Naive B cell (primary cell): ENCODE measurements around the gene AKNAD1. TPM values are rescaled to one million over a fixed set of nuclear protein-coding genes. Genes with fewer than 3 reads are reported as not detected.
A peak's percentile ranks its signal among the peaks of the same experiment; 100 is the strongest.

ENCODE experiments used
- ATAC-seq, 2 donors: fragments of 150-1000 bp; cut with Tn5 transposase; 2 replicates each; pipeline ENCODE4 v1.10.0; 2021; ENCODE audit warnings: low read depth in 2 of 2, mild to moderate bottlenecking in 2 of 2, moderate library complexity in 2 of 2
- DNase-seq: peaks from one replicate; pipeline ENCODE4 v3.0.0; 2022
- H3K27ac Mint-ChIP-seq, 6 donors: one replicate each; pipeline ENCODE4 v1.8.0; 2020 to 2022; ENCODE audit warnings: mild to moderate bottlenecking in 6 of 6, mixed read lengths in 6 of 6, moderate library complexity in 5 of 6, inconsistent platforms in 2 of 6
- H3K27me3 Mint-ChIP-seq, 3 donors: one replicate each; pipeline ENCODE4 v1.8.0; 2021 to 2022; ENCODE audit warnings: mixed read lengths in 3 of 3, mild to moderate bottlenecking in 1 of 3
- H3K36me3 Mint-ChIP-seq, 2 donors: one replicate each; pipeline ENCODE4 v1.8.0; 2020 to 2022; ENCODE audit warnings: mixed read lengths in 2 of 2, inconsistent platforms in 1 of 2, mild to moderate bottlenecking in 1 of 2
- H3K4me1 Mint-ChIP-seq, 3 donors: one replicate each; pipeline ENCODE4 v1.8.0; 2020 to 2022; ENCODE audit warnings: mixed read lengths in 3 of 3, inconsistent platforms in 1 of 3, mild to moderate bottlenecking in 1 of 3, moderate library complexity in 1 of 3
- H3K4me3 Mint-ChIP-seq, 8 donors: one replicate each; pipeline ENCODE4 v1.8.0; 2020 to 2022; ENCODE audit warnings: mild to moderate bottlenecking in 8 of 8, mixed read lengths in 8 of 8, moderate library complexity in 8 of 8, inconsistent platforms in 2 of 8
- H3K9me3 Mint-ChIP-seq, 7 donors: one replicate each; pipeline ENCODE4 v1.8.0; 2020 to 2022; ENCODE audit warnings: mixed read lengths in 7 of 7, mild to moderate bottlenecking in 5 of 7, inconsistent platforms in 2 of 7, moderate library complexity in 1 of 7
- polyA plus RNA-seq, 6 donors: library from polyadenylated mRNA; unstranded; fragments of 300-500 nt; fragmentation: Illumina TruSeq; gene quantifications; one replicate each; pipeline ENCODE4 v1.2.3, GENCODE V29; 2021; ENCODE audit warnings: low read depth in 6 of 6

AKNAD1 gene
- polyA plus RNA-seq, 6 donors from 2014 or later: not detected

DNA sequence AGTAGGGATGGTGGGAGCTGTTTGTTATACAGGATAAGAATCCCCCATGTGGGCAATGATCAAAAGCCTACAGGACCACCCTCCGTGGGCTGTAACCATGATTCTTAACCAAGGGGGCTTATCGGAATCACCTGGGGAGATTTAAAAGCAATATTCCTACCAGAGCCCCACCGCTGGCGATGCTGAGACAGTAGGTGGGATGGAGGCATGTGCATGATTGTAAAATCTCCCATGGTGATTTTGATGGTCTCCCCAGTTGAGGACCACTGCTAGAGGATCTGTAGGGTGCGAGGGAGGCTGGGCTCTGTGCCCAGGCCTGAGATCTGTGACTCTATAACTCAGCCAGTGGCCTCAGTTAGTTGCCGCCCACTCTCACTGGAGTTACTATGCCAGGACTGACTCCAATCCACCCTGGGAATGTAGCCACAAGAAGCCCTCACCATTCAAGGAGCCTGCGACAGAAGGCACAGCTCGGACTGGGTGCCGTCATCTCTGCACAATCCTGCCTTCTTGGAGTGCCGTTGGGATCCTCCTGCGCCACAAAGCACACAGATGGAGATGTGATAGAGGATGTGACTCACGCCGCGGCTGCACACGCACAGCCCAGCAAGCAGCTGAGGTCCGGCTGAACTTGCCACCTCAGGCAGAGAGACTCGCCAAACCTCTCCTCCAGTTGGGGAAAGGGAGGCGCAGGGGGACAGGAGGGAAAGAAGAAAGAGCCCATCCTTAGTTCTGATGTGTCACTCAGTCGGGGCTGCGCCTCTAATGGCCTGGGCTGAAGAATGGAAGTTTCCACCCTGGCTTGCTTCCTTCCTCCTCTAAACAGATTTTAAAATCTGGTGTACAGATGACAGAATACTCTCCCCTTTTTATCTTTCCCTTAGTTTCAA lies 26.5 kb downstream of the AKNAD1 start:
- peaks cover 0 to 4% (median 0%) of the 10 kb centered on the region in 3 donors for H3K4me1 Mint-ChIP-seq
- DNase-seq (no peak), ATAC-seq (no peak)
- no peaks in the 10 kb centered on the region for H3K36me3 Mint-ChIP-seq
- H3K27me3 Mint-ChIP-seq: no peaks in the 10 kb centered on the region
- no peaks in the 10 kb centered on the region for H3K9me3 Mint-ChIP-seq
- no peak overlapping the region for H3K4me3 Mint-ChIP-seq
- peak overlapping the region in 2 of 6 donors; percentile 16 to 56 for H3K27ac Mint-ChIP-seq

DNA sequence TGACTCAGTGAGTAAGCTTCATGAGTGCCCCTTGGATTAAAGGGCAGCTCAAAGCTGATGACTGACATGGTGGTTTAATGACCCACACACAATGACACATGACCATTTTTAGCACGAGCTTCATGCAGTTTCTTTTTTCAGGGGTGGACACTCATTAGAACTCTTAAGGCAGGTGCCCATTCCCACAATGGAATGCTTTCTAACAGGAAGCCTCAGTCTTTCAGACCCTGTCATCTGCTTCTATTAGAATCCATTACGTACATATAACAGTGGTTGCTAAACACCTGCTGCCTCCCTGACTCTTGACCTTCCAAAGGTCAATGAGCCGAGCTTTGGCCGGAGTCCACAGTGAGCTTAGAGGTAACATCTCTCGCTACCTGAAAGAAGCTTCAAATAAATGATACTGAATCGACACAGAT lies 27.4 kb downstream of the AKNAD1 start:
- H3K27ac Mint-ChIP-seq: no peak overlapping the region
- no peak for ATAC-seq
- no peaks in the 10 kb centered on the region for H3K9me3 Mint-ChIP-seq
- H3K4me3 Mint-ChIP-seq: no peak overlapping the region
- H3K4me1 Mint-ChIP-seq: peaks cover 0 to 4% (median 0%) of the 10 kb centered on the region in 3 donors
- H3K27me3 Mint-ChIP-seq: no peaks in the 10 kb centered on the region
- DNase-seq: no peak
- no peaks in the 10 kb centered on the region for H3K36me3 Mint-ChIP-seq

GRCh38 chr1:108828074-108828961 lies 28.6 kb downstream of the AKNAD1 start:
- ATAC-seq (peak; percentile 66 to 75), DNase-seq (peak; percentile 52)
- Mint-ChIP-seq H3K9me3 (no peaks in the 10 kb centered on the region), H3K27ac (peak overlapping the region in 1 of 6 donors; percentile 12), H3K4me3 (no peak overlapping the region), H3K4me1 (peaks cover 0 to 4% (median 0%) of the 10 kb centered on the region in 3 donors), H3K27me3 (no peaks in the 10 kb centered on the region), H3K36me3 (no peaks in the 10 kb centered on the region)

DNA sequence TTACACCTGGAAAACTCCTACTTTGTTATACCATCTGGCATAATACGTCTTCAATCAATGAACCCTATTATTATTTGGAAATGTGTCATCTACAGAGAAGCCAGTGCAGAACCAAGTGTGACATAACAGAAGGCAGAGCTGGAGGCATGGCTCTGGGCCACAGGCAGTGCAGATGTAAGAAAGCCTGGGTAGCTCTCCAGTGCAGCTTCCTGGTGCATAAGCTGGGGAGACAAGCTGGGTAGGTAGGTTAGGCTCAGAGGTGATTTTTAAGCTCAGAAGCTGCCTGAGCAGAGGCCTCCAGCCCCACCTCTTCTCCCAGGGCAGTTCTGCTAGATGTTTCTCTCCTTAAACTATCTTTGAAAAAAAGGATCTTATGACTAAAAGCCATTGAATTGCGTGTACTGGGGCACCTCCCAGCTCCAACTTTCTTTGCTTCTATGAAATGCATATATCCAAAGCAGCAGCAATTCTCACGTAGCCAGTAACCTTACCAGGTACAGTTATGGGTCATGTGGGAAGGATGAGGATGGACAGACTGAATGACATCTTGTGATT lies 30.7 kb downstream of the AKNAD1 start:
- Mint-ChIP-seq H3K4me1 (no peaks in the 10 kb centered on the region), H3K27me3 (no peaks in the 10 kb centered on the region), H3K36me3 (no peaks in the 10 kb centered on the region), H3K4me3 (no peak overlapping the region), H3K27ac (peak overlapping the region in 1 of 6 donors; percentile 47), H3K9me3 (no peaks in the 10 kb centered on the region)
- ATAC-seq (no peak), DNase-seq (no peak)

- no peak for ATAC-seq
- DNase-seq: no peak
- peaks cover 0 to 3% (median 0%) of the 10 kb centered on the region in 3 donors for H3K27me3 Mint-ChIP-seq
- no peaks in the 10 kb centered on the region for H3K4me1 Mint-ChIP-seq
- no peak overlapping the region for H3K4me3 Mint-ChIP-seq
- H3K27ac Mint-ChIP-seq: no peak overlapping the region
- no peaks in the 10 kb centered on the region for H3K9me3 Mint-ChIP-seq
- no peaks in the 10 kb centered on the region for H3K36me3 Mint-ChIP-seq
Observed at GRCh38 chr1:108824051-108824450, 32.8 kb downstream of the AKNAD1 start.

GRCh38 chr1:108823632-108824031 lies 33.3 kb downstream of the AKNAD1 start:
- ATAC-seq (no peak), DNase-seq (no peak)
- H3K4me3 Mint-ChIP-seq: no peak overlapping the region
- no peak overlapping the region for H3K27ac Mint-ChIP-seq
- H3K27me3 Mint-ChIP-seq: peaks cover 0 to 3% (median 0%) of the 10 kb centered on the region in 3 donors
- H3K9me3 Mint-ChIP-seq: no peaks in the 10 kb centered on the region
- H3K36me3 Mint-ChIP-seq: no peaks in the 10 kb centered on the region
- H3K4me1 Mint-ChIP-seq: no peaks in the 10 kb centered on the region

- H3K27ac Mint-ChIP-seq: no peak overlapping the region
Observed at GRCh38 chr1:108819878-108820277, 37.0 kb downstream of the AKNAD1 start.

DNA sequence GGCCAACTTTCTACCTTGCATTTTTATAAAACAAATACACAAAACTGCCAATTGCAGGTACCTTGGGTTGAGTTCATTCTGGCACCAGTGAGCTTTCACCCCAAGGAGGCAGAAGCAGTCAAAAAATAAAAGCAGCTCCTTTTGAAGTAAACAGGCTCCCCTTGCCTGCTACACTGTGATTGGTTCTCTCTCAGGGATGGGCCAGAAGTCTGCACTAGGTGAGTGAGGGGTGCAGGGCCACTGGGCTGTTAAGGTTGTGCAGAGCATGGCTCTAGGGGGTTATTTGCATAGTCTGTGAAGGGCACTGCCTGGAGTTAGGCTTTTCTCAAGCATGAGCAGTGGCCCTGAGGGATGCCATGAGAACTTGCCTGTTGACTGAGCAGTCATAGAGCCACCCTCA lies 39.1 kb downstream of the AKNAD1 start:
- no peaks in the 10 kb centered on the region for H3K9me3 Mint-ChIP-seq
- no peaks in the 10 kb centered on the region for H3K36me3 Mint-ChIP-seq
- no peaks in the 10 kb centered on the region for H3K4me1 Mint-ChIP-seq
- H3K27ac Mint-ChIP-seq: no peak overlapping the region
- peaks cover 0 to 4% (median 3%) of the 10 kb centered on the region in 3 donors for H3K27me3 Mint-ChIP-seq
- no peak for DNase-seq
- no peak overlapping the region for H3K4me3 Mint-ChIP-seq
- no peak for ATAC-seq

More at GRCh38 chr1:108819878-108820277, 37.0 kb downstream of the AKNAD1 start:
- Mint-ChIP-seq H3K9me3 (no peaks in the 10 kb centered on the region), H3K36me3 (no peaks in the 10 kb centered on the region), H3K27me3 (peaks cover 0 to 4% (median 3%) of the 10 kb centered on the region in 3 donors), H3K4me1 (no peaks in the 10 kb centered on the region), H3K4me3 (no peak overlapping the region)
- ATAC-seq (no peak), DNase-seq (no peak)

- H3K4me1 Mint-ChIP-seq: no peaks in the 10 kb centered on the region
- no peaks in the 10 kb centered on the region for H3K36me3 Mint-ChIP-seq
- ATAC-seq (no peak), DNase-seq (no peak)
- H3K4me3 Mint-ChIP-seq: no peak overlapping the region
- no peak overlapping the region for H3K27ac Mint-ChIP-seq
- no peaks in the 10 kb centered on the region for H3K9me3 Mint-ChIP-seq
- H3K27me3 Mint-ChIP-seq: peaks cover 0 to 4% (median 3%) of the 10 kb centered on the region in 3 donors
Observed at GRCh38 chr1:108817016-108817415, 39.9 kb downstream of the AKNAD1 start.

- Mint-ChIP-seq H3K4me3 (no peak overlapping the region), H3K27me3 (peaks cover 0 to 4% (median 3%) of the 10 kb centered on the region in 3 donors), H3K9me3 (no peaks in the 10 kb centered on the region), H3K27ac (no peak overlapping the region), H3K36me3 (no peaks in the 10 kb centered on the region), H3K4me1 (no peaks in the 10 kb centered on the region)
- ATAC-seq: no peak
- no peak for DNase-seq
Observed at GRCh38 chr1:108816049-108816893, 40.6 kb downstream of the AKNAD1 start.

GRCh38 chr1:108815566-108815965 lies 41.3 kb downstream of the AKNAD1 start:
- Mint-ChIP-seq H3K4me3 (no peak overlapping the region), H3K9me3 (no peaks in the 10 kb centered on the region), H3K27me3 (peaks cover 0 to 4% (median 3%) of the 10 kb centered on the region in 3 donors), H3K4me1 (no peaks in the 10 kb centered on the region), H3K36me3 (no peaks in the 10 kb centered on the region), H3K27ac (no peak overlapping the region)
- DNase-seq (no peak), ATAC-seq (no peak)

GRCh38 chr1:108814343-108815125 lies 42.4 kb downstream of the AKNAD1 start:
- ATAC-seq: no peak
- no peak overlapping the region for H3K4me3 Mint-ChIP-seq
- H3K36me3 Mint-ChIP-seq: no peaks in the 10 kb centered on the region
- H3K4me1 Mint-ChIP-seq: no peaks in the 10 kb centered on the region
- peaks cover 0 to 4% (median 0%) of the 10 kb centered on the region in 3 donors for H3K27me3 Mint-ChIP-seq
- peak overlapping the region in 1 of 6 donors; percentile 23 for H3K27ac Mint-ChIP-seq
- DNase-seq: no peak
- no peaks in the 10 kb centered on the region for H3K9me3 Mint-ChIP-seq
